ENCODE results near the gene GLIPR1L1. TPM values are rescaled to one million over a fixed set of nuclear protein-coding genes. Genes with fewer than 3 reads are reported as not detected.

Gene GLIPR1L1
- total and polyA plus RNA-seq, 2 experiments from 2014 or later: 4.4 TPM; not detected in 1

DNA sequence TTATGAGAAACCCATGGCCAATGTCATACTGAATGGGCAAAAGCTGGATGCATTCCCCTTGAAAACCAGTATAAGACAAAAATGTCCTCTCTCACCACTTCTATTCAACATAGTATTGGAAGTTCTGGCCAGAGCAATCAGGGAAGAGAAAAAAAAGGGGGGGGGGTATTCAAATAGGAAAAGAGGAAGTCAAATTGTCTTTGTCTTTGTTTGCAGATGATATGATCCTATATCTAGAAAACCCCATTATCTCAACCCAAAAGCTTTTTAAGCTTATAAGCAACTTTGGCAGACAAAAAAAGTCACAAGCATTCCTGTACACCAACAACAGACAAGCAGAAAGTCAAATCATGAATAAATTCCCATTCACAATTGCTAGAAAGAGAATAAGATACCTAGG is 19.5 kb downstream of the GLIPR1L1 start:
- Histone ChIP-seq H3F3A (replicated peaks; ENCODE audit: low read depth) (no peaks in the 10 kb centered on the region), H3K4me3 (no peak overlapping the region), H3K27me3 (ENCODE audit: insufficient read depth) (no peaks in the 10 kb centered on the region), H4K20me1 (replicated peaks; ENCODE audit: insufficient read depth) (no peaks in the 10 kb centered on the region), H3K27ac (ENCODE audit: low read depth) (no peak overlapping the region), H3K79me2 (replicated peaks; ENCODE audit: insufficient read depth) (no peaks in the 10 kb centered on the region), H3K36me3 (ENCODE audit: insufficient read depth) (no peaks in the 10 kb centered on the region; the same call in 1 of the 2 replicates), H3K9me2 (ENCODE audit: insufficient read depth) (no peaks in the 10 kb centered on the region; the same call in 1 of the 2 replicates), H3K4me1 (ENCODE audit: insufficient read depth) (no peaks in the 10 kb centered on the region), H2AFZ (no peak overlapping the region), H3K4me2 (no peak overlapping the region)
- H3K27me3 Mint-ChIP-seq (ENCODE audit: insufficient read depth, low read depth, poor library complexity): no peaks in the 10 kb centered on the region
- no peaks in the 10 kb centered on the region for H3K4me1 Mint-ChIP-seq
- no peak for ATAC-seq
- TF ChIP-seq ZNF114 (CRISPR knock-in tag; IDR thresholded peaks at IDR 0.05) (no peak), POLR2AphosphoS5 (IDR thresholded peaks at IDR 0.05; ENCODE audit: low read depth) (no peak), EZH2 (IDR thresholded peaks at IDR 0.05; ENCODE audit: low read depth, unreplicated experiment) (no peak), ZNF462 (CRISPR knock-in tag; IDR thresholded peaks at IDR 0.05) (no peak), CREB1 (CRISPR knock-in tag; IDR thresholded peaks at IDR 0.05; ENCODE audit: low read depth) (no peak), NANOG (IDR thresholded peaks at IDR 0.05; ENCODE audit: borderline replicate concordance) (no peak)
- no peak overlapping the region for H3K27ac Mint-ChIP-seq
- DNase-seq (ENCODE audit: low spot score): no peak
- peaks cover 18% of the 10 kb centered on the region for H3K36me3 Mint-ChIP-seq (ENCODE audit: low read depth)
- H3K4me3 Mint-ChIP-seq: no peak overlapping the region
- peaks cover 22% of the 10 kb centered on the region for H3K9me3 Mint-ChIP-seq

GRCh38 chr12:75360920-75361319 is 26.4 kb downstream of the GLIPR1L1 start:
- H3K9me2 ChIP-seq (ENCODE audit: insufficient read depth): 0 out of 2 replicates have a peak, but pooled peaks cover 4% of the 10 kb centered on the region
- H3K27me3 ChIP-seq (ENCODE audit: insufficient read depth): no peaks in the 10 kb centered on the region
- H3K9me3 Mint-ChIP-seq: peaks cover 14% of the 10 kb centered on the region; the same call in 2 of the 3 replicates
- H3K27ac ChIP-seq (ENCODE audit: low read depth): no peak overlapping the region
- H3K4me1 Mint-ChIP-seq: peaks cover 10% of the 10 kb centered on the region; the same call in 2 of the 3 replicates
- no peak overlapping the region for H3K4me3 ChIP-seq
- H3K27me3 Mint-ChIP-seq (ENCODE audit: insufficient read depth, low read depth, poor library complexity): no peaks in the 10 kb centered on the region
- ATAC-seq: no peak
- no peak overlapping the region for H3K4me3 Mint-ChIP-seq
- no peaks in the 10 kb centered on the region for H3K36me3 ChIP-seq (ENCODE audit: insufficient read depth)
- peaks cover 13% of the 10 kb centered on the region for H3K4me1 ChIP-seq (ENCODE audit: insufficient read depth)
- H3K36me3 Mint-ChIP-seq (ENCODE audit: low read depth): peaks cover 28% of the 10 kb centered on the region
- DNase-seq (ENCODE audit: low spot score): no peak
- H3K27ac Mint-ChIP-seq: no peak overlapping the region
- H3F3A ChIP-seq (replicated peaks; ENCODE audit: low read depth): no peaks in the 10 kb centered on the region
- H4K20me1 ChIP-seq (replicated peaks; ENCODE audit: insufficient read depth): no peaks in the 10 kb centered on the region
- H3K4me2 ChIP-seq: no peak overlapping the region
- H2AFZ ChIP-seq: no peak overlapping the region
- H3K79me2 ChIP-seq (replicated peaks; ENCODE audit: insufficient read depth): no peaks in the 10 kb centered on the region
- TF ChIP-seq NANOG (IDR thresholded peaks at IDR 0.05; ENCODE audit: borderline replicate concordance) (no peak), ETS1 (IDR thresholded peaks at IDR 0.05) (no peak), EZH2 (IDR thresholded peaks at IDR 0.05; ENCODE audit: low read depth, unreplicated experiment) (no peak), ZNF331 (CRISPR knock-in tag; IDR thresholded peaks at IDR 0.05; ENCODE audit: low read depth) (no peak), POLR2AphosphoS5 (IDR thresholded peaks at IDR 0.05; ENCODE audit: low read depth) (no peak), REST (IDR thresholded peaks at IDR 0.05; ENCODE audit: unreplicated experiment) (no peak), JUNB (IDR thresholded peaks at IDR 0.05; ENCODE audit: unreplicated experiment) (no peak), CREB1 (CRISPR knock-in tag; IDR thresholded peaks at IDR 0.05; ENCODE audit: low read depth) (no peak)
